GM23338 (cell line): ENCODE results near the gene NT5M. TPM values are rescaled to one million over a fixed set of nuclear protein-coding genes. Genes with fewer than 3 reads are reported as not detected.

ENCODE experiments used
- ATAC-seq: fragments of 200-7000 bp; cut with Tn5 transposase; 3 replicates; pipeline ENCODE4 v1.9.1; 2020
- DNase-seq: peaks from one replicate; pipeline ENCODE4 v3.0.0-alpha.2; 2015; ENCODE audit warnings: low spot score
- H2AFZ ChIP-seq: fragments of 200-600 bp; sonication (generic); 2 replicates; pipeline ENCODE4 v1.8.0; 2016; ENCODE audit warnings: antibody characterized with exemption, mild to moderate bottlenecking, moderate library complexity
- H3F3A ChIP-seq: fragments of 200-600 bp; sonication (generic); replicated peaks from 2 replicates; pipeline ENCODE4 v1.8.0; 2017; ENCODE audit warnings: antibody characterized with exemption, mixed run types, low read depth
- H3K27ac ChIP-seq: fragments of 200-600 bp; sonication (generic); 2 replicates; pipeline ENCODE4 v1.6.1; 2016; ENCODE audit warnings: low read depth
- H3K27me3 ChIP-seq: fragments of 200-600 bp; sonication (generic); 2 replicates; pipeline ENCODE4 v1.8.0; 2016; ENCODE audit warnings: mild to moderate bottlenecking, mixed run types, moderate library complexity; ENCODE audit not compliant: insufficient read depth
- H3K36me3 ChIP-seq: fragments of 200-600 bp; sonication (generic); 2 replicates; pipeline ENCODE4 v1.8.0; 2016; ENCODE audit warnings: mild to moderate bottlenecking; ENCODE audit not compliant: insufficient read depth
- H3K4me1 ChIP-seq: fragments of 200-600 bp; sonication (generic); 2 replicates; pipeline ENCODE4 v1.8.0; 2016; ENCODE audit warnings: mild to moderate bottlenecking, moderate library complexity; ENCODE audit not compliant: insufficient read depth
- H3K4me2 ChIP-seq: fragments of 200-600 bp; sonication (generic); 2 replicates; pipeline ENCODE4 v1.7.1; 2017; ENCODE audit warnings: mixed run types
- H3K4me3 ChIP-seq: fragments of 200-600 bp; sonication (generic); 2 replicates; pipeline ENCODE4 v1.6.1; 2016; ENCODE audit warnings: mixed run types
- H3K79me2 ChIP-seq: fragments of 200-600 bp; sonication (generic); replicated peaks from 2 replicates; pipeline ENCODE4 v1.8.0; 2017; ENCODE audit warnings: mild to moderate bottlenecking; ENCODE audit not compliant: insufficient read depth
- H3K9me2 ChIP-seq: fragments of 200-600 bp; sonication (generic); 2 replicates; pipeline ENCODE4 v1.8.0; 2017; ENCODE audit not compliant: insufficient read depth
- H4K20me1 ChIP-seq: fragments of 200-600 bp; sonication (generic); replicated peaks from 2 replicates; pipeline ENCODE4 v1.8.0; 2017; ENCODE audit warnings: mild to moderate bottlenecking; ENCODE audit not compliant: insufficient read depth
- H3K27ac Mint-ChIP-seq: 2 replicates; pipeline ENCODE4 v1.8.0; 2020; ENCODE audit warnings: inconsistent platforms, mild to moderate bottlenecking, moderate library complexity, mixed read lengths
- H3K27me3 Mint-ChIP-seq: 3 replicates; pipeline ENCODE4 v1.8.0; 2022; ENCODE audit warnings: low read depth, mild to moderate bottlenecking, moderate library complexity, mixed read lengths, inconsistent platforms; ENCODE audit not compliant: insufficient read depth, poor library complexity
- H3K36me3 Mint-ChIP-seq: 3 replicates; pipeline ENCODE4 v1.8.0; 2021; ENCODE audit warnings: low read depth, mild to moderate bottlenecking, inconsistent platforms, moderate library complexity, mixed read lengths
- H3K4me1 Mint-ChIP-seq: 3 replicates; pipeline ENCODE4 v1.8.0; 2020; ENCODE audit warnings: mild to moderate bottlenecking, inconsistent platforms, mixed read lengths
- H3K4me3 Mint-ChIP-seq: 3 replicates; pipeline ENCODE4 v1.8.0; 2021; ENCODE audit warnings: moderate library complexity, mild to moderate bottlenecking, inconsistent platforms, mixed read lengths
- H3K9me3 Mint-ChIP-seq: 3 replicates; pipeline ENCODE4 v1.8.0; 2020; ENCODE audit warnings: moderate library complexity, mild to moderate bottlenecking, inconsistent platforms, mixed read lengths
- CREB1 ChIP-seq: fragments of 250-450 bp; sonication (Bioruptor Pico); IDR thresholded peaks from 2 replicates; pipeline ENCODE4 v1.5.0; 2020; ENCODE audit warnings: low read depth, mild to moderate bottlenecking, moderate library complexity
- EZH2 ChIP-seq: fragments of 200-600 bp; sonication (generic); IDR thresholded peaks from one replicate; pipeline ENCODE4 v1.8.0; 2017; ENCODE audit warnings: antibody characterized with exemption, mild to moderate bottlenecking, low read depth; ENCODE audit not compliant: unreplicated experiment
- EZH2phosphoT487 ChIP-seq: fragments of 200-600 bp; sonication (generic); IDR thresholded peaks from one replicate; pipeline ENCODE4 v1.8.1; 2018; ENCODE audit warnings: antibody characterized with exemption; ENCODE audit not compliant: unreplicated experiment
- JUNB ChIP-seq: IDR thresholded peaks from one replicate; pipeline ENCODE4 v1.6.1; 2016; ENCODE audit warnings: antibody characterized with exemption; ENCODE audit not compliant: unreplicated experiment
- NANOG ChIP-seq: IDR thresholded peaks from 2 replicates; pipeline ENCODE4 v1.6.1; 2016; ENCODE audit warnings: antibody characterized with exemption, borderline replicate concordance
- POLR2AphosphoS5 ChIP-seq: IDR thresholded peaks from 2 replicates; pipeline ENCODE4 v1.6.1; 2016; ENCODE audit warnings: antibody characterized with exemption, low read depth
- STAT1 ChIP-seq: IDR thresholded peaks from one replicate; pipeline ENCODE4 v1.6.1; 2016; ENCODE audit warnings: antibody characterized with exemption; ENCODE audit not compliant: unreplicated experiment
- ZNF114 ChIP-seq: fragments of 250-450 bp; sonication (Bioruptor Pico); IDR thresholded peaks from 2 replicates; pipeline ENCODE4 v1.5.0; 2020; ENCODE audit warnings: mild to moderate bottlenecking, moderate library complexity
- ZNF331 ChIP-seq: fragments of 250-450 bp; sonication (Bioruptor Pico); IDR thresholded peaks from 2 replicates; pipeline ENCODE4 v1.5.0; 2020; ENCODE audit warnings: low read depth, mild to moderate bottlenecking, moderate library complexity
- polyA plus RNA-seq: library from polyadenylated mRNA; unstranded; fragments of >200 nt; fragmentation: Nextera tagmentation; extraction: Ambion mirVana; gene quantifications from 2 replicates; pipeline ENCODE4 v1.2.1, GENCODE V29; 2016
- total RNA-seq: library from RNA; depleted of rRNA; stranded (reverse); fragments of >200 nt; shearing (Covaris generic); gene quantifications from 2 replicates; pipeline ENCODE4 v1.2.3, GENCODE V29; 2014
- TF ChIP-seq, protein P1 (sequence below): IDR thresholded peaks from 2 replicates; pipeline ENCODE4 v1.6.1; 2016; ENCODE audit warnings: antibody characterized with exemption
- TF ChIP-seq, protein P2 (sequence below): IDR thresholded peaks from one replicate; pipeline ENCODE4 v1.6.1; 2018; ENCODE audit warnings: antibody characterized with exemption; ENCODE audit not compliant: unreplicated experiment
- TF ChIP-seq, protein P3 (sequence below): fragments of 250-450 bp; sonication (Bioruptor Pico); IDR thresholded peaks from 2 replicates; pipeline ENCODE4 v1.5.0; 2020; ENCODE audit warnings: mild to moderate bottlenecking, moderate library complexity
- TF ChIP-seq, protein P4 (sequence below), 2 experiments: fragments of 200-600 bp in 1 of 2; sonication (generic) in 1 of 2; conservative IDR thresholded peaks; 2 replicates each; pipeline versions ENCODE4 v1.5.1 to v1.6.1; 2016 to 2017; ENCODE audit warnings: antibody characterized with exemption in 2 of 2, low read depth in 2 of 2, mild to moderate bottlenecking in 2 of 2, moderate library complexity in 1 of 2

NT5M gene
- total and polyA plus RNA-seq, 2 experiments from 2014 or later, result 6.0 to 10.6 TPM

DNA sequence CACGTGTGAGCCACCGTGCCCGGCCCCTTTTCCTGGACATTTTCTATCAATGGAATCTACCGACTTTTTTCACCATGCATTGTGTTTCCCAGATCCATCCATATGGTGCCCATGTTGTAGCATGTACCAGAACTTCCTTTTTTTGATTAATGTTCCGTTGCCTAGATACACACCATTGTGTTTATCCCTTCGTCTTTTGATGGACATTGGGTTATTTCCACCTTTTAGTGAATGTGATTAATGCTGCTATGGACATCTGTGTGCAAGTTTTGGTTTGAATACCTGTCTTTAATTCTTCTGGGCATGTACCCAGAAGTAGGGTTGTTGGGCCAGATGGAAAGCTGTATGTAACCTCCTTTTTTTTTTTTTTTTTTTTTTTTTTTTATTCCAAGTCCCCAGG is 79.8 kb downstream of the NT5M start:
- H3K9me3 Mint-ChIP-seq, result no peaks in the 10 kb centered on the region
- Histone ChIP-seq H3K4me3 (no peak overlapping the region), H3K4me1 (no peaks in the 10 kb centered on the region), H3K36me3 (no peaks in the 10 kb centered on the region), H3F3A (no peaks in the 10 kb centered on the region), H2AFZ (no peak overlapping the region), H3K27me3 (no peaks in the 10 kb centered on the region), H3K27ac (no peak overlapping the region), H3K9me2 (no peaks in the 10 kb centered on the region), H3K79me2 (no peaks in the 10 kb centered on the region), H4K20me1 (no peaks in the 10 kb centered on the region), H3K4me2 (no peak overlapping the region)
- no peaks in the 10 kb centered on the region for H3K36me3 Mint-ChIP-seq
- H3K27me3 Mint-ChIP-seq, result peaks cover 3% of the 10 kb centered on the region
- ATAC-seq, result no peak
- DNase-seq, result no peak
- H3K4me1 Mint-ChIP-seq, result peaks cover 5% of the 10 kb centered on the region
- no peak overlapping the region for H3K27ac Mint-ChIP-seq
- no peak overlapping the region for H3K4me3 Mint-ChIP-seq
- TF ChIP-seq, protein P1, sequence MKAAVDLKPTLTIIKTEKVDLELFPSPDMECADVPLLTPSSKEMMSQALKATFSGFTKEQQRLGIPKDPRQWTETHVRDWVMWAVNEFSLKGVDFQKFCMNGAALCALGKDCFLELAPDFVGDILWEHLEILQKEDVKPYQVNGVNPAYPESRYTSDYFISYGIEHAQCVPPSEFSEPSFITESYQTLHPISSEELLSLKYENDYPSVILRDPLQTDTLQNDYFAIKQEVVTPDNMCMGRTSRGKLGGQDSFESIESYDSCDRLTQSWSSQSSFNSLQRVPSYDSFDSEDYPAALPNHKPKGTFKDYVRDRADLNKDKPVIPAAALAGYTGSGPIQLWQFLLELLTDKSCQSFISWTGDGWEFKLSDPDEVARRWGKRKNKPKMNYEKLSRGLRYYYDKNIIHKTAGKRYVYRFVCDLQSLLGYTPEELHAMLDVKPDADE, result no peak
- TF ChIP-seq NANOG (no peak), STAT1 (no peak), EZH2phosphoT487 (no peak), CREB1 (CRISPR knock-in tag) (no peak), JUNB (no peak), POLR2AphosphoS5 (no peak), EZH2 (no peak), ZNF114 (CRISPR knock-in tag) (no peak), ZNF331 (CRISPR knock-in tag) (no peak)
- TF ChIP-seq, protein P2, sequence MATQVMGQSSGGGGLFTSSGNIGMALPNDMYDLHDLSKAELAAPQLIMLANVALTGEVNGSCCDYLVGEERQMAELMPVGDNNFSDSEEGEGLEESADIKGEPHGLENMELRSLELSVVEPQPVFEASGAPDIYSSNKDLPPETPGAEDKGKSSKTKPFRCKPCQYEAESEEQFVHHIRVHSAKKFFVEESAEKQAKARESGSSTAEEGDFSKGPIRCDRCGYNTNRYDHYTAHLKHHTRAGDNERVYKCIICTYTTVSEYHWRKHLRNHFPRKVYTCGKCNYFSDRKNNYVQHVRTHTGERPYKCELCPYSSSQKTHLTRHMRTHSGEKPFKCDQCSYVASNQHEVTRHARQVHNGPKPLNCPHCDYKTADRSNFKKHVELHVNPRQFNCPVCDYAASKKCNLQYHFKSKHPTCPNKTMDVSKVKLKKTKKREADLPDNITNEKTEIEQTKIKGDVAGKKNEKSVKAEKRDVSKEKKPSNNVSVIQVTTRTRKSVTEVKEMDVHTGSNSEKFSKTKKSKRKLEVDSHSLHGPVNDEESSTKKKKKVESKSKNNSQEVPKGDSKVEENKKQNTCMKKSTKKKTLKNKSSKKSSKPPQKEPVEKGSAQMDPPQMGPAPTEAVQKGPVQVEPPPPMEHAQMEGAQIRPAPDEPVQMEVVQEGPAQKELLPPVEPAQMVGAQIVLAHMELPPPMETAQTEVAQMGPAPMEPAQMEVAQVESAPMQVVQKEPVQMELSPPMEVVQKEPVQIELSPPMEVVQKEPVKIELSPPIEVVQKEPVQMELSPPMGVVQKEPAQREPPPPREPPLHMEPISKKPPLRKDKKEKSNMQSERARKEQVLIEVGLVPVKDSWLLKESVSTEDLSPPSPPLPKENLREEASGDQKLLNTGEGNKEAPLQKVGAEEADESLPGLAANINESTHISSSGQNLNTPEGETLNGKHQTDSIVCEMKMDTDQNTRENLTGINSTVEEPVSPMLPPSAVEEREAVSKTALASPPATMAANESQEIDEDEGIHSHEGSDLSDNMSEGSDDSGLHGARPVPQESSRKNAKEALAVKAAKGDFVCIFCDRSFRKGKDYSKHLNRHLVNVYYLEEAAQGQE, result no peak
- TF ChIP-seq, protein P3, sequence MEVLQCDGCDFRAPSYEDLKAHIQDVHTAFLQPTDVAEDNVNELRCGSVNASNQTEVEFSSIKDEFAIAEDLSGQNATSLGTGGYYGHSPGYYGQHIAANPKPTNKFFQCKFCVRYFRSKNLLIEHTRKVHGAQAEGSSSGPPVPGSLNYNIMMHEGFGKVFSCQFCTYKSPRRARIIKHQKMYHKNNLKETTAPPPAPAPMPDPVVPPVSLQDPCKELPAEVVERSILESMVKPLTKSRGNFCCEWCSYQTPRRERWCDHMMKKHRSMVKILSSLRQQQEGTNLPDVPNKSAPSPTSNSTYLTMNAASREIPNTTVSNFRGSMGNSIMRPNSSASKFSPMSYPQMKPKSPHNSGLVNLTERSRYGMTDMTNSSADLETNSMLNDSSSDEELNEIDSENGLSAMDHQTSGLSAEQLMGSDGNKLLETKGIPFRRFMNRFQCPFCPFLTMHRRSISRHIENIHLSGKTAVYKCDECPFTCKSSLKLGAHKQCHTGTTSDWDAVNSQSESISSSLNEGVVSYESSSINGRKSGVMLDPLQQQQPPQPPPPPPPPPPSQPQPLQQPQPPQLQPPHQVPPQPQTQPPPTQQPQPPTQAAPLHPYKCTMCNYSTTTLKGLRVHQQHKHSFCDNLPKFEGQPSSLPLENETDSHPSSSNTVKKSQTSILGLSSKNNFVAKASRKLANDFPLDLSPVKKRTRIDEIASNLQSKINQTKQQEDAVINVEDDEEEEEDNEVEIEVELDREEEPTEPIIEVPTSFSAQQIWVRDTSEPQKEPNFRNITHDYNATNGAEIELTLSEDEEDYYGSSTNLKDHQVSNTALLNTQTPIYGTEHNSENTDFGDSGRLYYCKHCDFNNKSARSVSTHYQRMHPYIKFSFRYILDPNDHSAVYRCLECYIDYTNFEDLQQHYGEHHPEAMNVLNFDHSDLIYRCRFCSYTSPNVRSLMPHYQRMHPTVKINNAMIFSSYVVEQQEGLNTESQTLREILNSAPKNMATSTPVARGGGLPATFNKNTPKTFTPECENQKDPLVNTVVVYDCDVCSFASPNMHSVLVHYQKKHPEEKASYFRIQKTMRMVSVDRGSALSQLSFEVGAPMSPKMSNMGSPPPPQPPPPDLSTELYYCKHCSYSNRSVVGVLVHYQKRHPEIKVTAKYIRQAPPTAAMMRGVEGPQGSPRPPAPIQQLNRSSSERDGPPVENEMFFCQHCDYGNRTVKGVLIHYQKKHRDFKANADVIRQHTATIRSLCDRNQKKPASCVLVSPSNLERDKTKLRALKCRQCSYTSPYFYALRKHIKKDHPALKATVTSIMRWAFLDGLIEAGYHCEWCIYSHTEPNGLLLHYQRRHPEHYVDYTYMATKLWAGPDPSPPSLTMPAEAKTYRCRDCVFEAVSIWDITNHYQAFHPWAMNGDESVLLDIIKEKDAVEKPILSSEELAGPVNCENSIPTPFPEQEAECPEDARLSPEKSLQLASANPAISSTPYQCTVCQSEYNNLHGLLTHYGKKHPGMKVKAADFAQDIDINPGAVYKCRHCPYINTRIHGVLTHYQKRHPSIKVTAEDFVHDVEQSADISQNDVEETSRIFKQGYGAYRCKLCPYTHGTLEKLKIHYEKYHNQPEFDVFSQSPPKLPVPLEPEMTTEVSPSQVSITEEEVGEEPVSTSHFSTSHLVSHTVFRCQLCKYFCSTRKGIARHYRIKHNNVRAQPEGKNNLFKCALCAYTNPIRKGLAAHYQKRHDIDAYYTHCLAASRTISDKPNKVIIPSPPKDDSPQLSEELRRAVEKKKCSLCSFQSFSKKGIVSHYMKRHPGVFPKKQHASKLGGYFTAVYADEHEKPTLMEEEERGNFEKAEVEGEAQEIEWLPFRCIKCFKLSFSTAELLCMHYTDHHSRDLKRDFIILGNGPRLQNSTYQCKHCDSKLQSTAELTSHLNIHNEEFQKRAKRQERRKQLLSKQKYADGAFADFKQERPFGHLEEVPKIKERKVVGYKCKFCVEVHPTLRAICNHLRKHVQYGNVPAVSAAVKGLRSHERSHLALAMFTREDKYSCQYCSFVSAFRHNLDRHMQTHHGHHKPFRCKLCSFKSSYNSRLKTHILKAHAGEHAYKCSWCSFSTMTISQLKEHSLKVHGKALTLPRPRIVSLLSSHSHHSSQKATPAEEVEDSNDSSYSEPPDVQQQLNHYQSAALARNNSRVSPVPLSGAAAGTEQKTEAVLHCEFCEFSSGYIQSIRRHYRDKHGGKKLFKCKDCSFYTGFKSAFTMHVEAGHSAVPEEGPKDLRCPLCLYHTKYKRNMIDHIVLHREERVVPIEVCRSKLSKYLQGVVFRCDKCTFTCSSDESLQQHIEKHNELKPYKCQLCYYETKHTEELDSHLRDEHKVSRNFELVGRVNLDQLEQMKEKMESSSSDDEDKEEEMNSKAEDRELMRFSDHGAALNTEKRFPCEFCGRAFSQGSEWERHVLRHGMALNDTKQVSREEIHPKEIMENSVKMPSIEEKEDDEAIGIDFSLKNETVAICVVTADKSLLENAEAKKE (CRISPR knock-in tag), result no peak
- TF ChIP-seq, protein P4, sequence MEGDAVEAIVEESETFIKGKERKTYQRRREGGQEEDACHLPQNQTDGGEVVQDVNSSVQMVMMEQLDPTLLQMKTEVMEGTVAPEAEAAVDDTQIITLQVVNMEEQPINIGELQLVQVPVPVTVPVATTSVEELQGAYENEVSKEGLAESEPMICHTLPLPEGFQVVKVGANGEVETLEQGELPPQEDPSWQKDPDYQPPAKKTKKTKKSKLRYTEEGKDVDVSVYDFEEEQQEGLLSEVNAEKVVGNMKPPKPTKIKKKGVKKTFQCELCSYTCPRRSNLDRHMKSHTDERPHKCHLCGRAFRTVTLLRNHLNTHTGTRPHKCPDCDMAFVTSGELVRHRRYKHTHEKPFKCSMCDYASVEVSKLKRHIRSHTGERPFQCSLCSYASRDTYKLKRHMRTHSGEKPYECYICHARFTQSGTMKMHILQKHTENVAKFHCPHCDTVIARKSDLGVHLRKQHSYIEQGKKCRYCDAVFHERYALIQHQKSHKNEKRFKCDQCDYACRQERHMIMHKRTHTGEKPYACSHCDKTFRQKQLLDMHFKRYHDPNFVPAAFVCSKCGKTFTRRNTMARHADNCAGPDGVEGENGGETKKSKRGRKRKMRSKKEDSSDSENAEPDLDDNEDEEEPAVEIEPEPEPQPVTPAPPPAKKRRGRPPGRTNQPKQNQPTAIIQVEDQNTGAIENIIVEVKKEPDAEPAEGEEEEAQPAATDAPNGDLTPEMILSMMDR (conservative IDR thresholded peaks at IDR 0.05; ENCODE audit: low read depth in 2 of 2), result no peak
